Measurements from ENCODE around the gene MCTP2. TPM values are rescaled to one million over a fixed set of nuclear protein-coding genes. Genes with fewer than 3 reads are reported as not detected.

The MCTP2 gene
- total and polyA plus RNA-seq, 9 of the 15 experiments (the other 6 are each of a cell fraction or from before 2014, with no cell fraction given), result 0.07 TPM; not detected in 8

DNA sequence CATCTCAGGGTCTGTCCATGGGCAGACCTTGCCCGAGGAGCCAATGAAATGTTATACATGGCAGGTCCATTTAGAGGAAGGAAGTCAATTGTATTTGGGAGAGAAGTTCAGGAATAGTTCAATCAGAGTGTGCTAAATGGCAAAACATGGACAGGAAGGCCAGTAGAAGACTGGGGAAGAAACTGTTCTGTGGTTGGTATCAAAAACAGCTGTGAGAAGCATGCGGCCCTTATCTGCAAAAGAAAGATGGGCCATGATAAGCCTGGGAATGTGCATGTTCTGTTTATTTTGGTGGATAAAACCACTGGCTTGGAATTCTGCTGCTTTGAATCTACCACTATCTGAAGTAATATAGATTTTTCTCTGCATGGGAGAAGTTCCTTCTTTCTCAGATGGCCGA lies 100.4 kb downstream of the MCTP2 start (continued):
- TF ChIP-seq SAFB (IDR thresholded peaks at IDR 0.05; ENCODE audit: borderline replicate concordance, low read depth, low read length), result no peak

DNA sequence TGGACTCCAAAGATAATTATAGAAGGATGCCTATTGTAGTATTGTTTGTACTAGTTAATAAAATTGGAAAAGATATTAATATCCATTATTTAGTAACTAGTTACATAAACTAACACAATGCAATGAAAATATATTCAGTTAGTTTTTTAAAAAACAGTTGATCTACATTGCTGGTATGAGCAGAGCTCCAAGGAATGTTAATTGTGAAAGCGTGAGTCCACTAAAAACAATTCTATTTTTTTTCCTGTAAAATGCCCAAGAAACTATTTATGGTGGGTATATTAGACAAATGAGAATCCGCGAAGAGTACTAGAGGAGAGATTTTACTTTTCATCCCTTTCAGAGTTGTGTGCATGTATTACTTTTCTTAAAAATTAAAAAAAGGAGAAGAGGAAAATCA lies 104.3 kb downstream of the MCTP2 start:
- in situ Hi-C loops (cut with MboI), result no loop called here
- Histone ChIP-seq H3K9me1 (ENCODE audit: control insufficient read depth, insufficient read depth, low read length) (no peaks in the 10 kb centered on the region), H3K9ac (ENCODE audit: insufficient read depth in 1 of 2, low read depth in 2 of 2, low read length in 2 of 2) (no peak overlapping the region), H3K4me2 (ENCODE audit: insufficient read depth, low read length) (no peak overlapping the region), H2AFZ (ENCODE audit: low read depth, low read length) (no peak overlapping the region), H3K4me3 (no peak overlapping the region), H3K27ac (ENCODE audit: extremely low read depth, low read depth, low read length) (no peak overlapping the region), H3K4me1 (replicated peaks in 1 of 2; ENCODE audit: control insufficient read depth in 2 of 2, insufficient read depth in 2 of 2, low read length in 2 of 2) (no peaks in the 10 kb centered on the region), H3K36me3 (ENCODE audit: control insufficient read depth, insufficient read depth, low read length) (no peaks in the 10 kb centered on the region), H3K27me3 (ENCODE audit: control insufficient read depth in 2 of 2, insufficient read depth in 2 of 2, low read length in 2 of 2) (no peaks in the 10 kb centered on the region), H3K79me2 (ENCODE audit: control insufficient read depth, insufficient read depth, low read length) (no peaks in the 10 kb centered on the region), H3K9me3 (replicated peaks; ENCODE audit: control insufficient read depth, insufficient read depth, low read depth, low read length) (no peaks in the 10 kb centered on the region), H4K20me1 (replicated peaks; ENCODE audit: control insufficient read depth, insufficient read depth, low read length) (no peaks in the 10 kb centered on the region)
- intact Hi-C loops (cut with micrococcal nuclease), result no loop called here
- BruUV-seq (replicated peaks), result no TSS peak
- POLR2A ChIA-PET, result no interaction called here
- no peak for DNase-seq (ENCODE audit: extremely low read depth in 1 of 4, low spot score in 3 of 4)
- WGBS (ENCODE audit: insufficient coverage, low coverage, missing lambda C conversion rate), result 0% methylated on average over 3 of the region's 3 CpGs
- ATAC-seq, result no peak
- CTCF ChIA-PET (ENCODE audit: low intra/inter-chr PET ratio), result no interaction called here
- no peak for FAIRE-seq
- TF ChIP-seq, protein P1, sequence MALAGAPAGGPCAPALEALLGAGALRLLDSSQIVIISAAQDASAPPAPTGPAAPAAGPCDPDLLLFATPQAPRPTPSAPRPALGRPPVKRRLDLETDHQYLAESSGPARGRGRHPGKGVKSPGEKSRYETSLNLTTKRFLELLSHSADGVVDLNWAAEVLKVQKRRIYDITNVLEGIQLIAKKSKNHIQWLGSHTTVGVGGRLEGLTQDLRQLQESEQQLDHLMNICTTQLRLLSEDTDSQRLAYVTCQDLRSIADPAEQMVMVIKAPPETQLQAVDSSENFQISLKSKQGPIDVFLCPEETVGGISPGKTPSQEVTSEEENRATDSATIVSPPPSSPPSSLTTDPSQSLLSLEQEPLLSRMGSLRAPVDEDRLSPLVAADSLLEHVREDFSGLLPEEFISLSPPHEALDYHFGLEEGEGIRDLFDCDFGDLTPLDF (CRISPR knock-in tag; IDR thresholded peaks at IDR 0.05), result no peak
- no peak for TF ChIP-seq NFYB (IDR thresholded peaks at IDR 0.05; ENCODE audit: extremely low read depth, insufficient read length)
- no peak for TF ChIP-seq ZNF121 (CRISPR knock-in tag; conservative IDR thresholded peaks at IDR 0.05)
- no peak for TF ChIP-seq HNRNPUL1 (IDR thresholded peaks at IDR 0.05; ENCODE audit: low read length)
- TF ChIP-seq, protein P2, sequence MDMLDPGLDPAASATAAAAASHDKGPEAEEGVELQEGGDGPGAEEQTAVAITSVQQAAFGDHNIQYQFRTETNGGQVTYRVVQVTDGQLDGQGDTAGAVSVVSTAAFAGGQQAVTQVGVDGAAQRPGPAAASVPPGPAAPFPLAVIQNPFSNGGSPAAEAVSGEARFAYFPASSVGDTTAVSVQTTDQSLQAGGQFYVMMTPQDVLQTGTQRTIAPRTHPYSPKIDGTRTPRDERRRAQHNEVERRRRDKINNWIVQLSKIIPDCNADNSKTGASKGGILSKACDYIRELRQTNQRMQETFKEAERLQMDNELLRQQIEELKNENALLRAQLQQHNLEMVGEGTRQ (CRISPR knock-in tag; IDR thresholded peaks at IDR 0.05), result no peak
- no peak for TF ChIP-seq SMARCC2 (IDR thresholded peaks at IDR 0.05; ENCODE audit: low read depth)
- TF ChIP-seq FOS (IDR thresholded peaks at IDR 0.05; ENCODE audit: extremely low read depth, insufficient read length), result no peak
- no peak for TF ChIP-seq ZNF174 (CRISPR knock-in tag; IDR thresholded peaks at IDR 0.05)
- TF ChIP-seq RHOXF2B (CRISPR knock-in tag; conservative IDR thresholded peaks at IDR 0.05), result no peak
- TF ChIP-seq ZNF561 (CRISPR knock-in tag; conservative IDR thresholded peaks at IDR 0.05), result no peak
- TF ChIP-seq STAG1 (CRISPR knock-in tag; IDR thresholded peaks at IDR 0.05; ENCODE audit: borderline replicate concordance), result no peak
- no peak for TF ChIP-seq ELF1 (tag; IDR thresholded peaks at IDR 0.05)
- TF ChIP-seq, protein P3, sequence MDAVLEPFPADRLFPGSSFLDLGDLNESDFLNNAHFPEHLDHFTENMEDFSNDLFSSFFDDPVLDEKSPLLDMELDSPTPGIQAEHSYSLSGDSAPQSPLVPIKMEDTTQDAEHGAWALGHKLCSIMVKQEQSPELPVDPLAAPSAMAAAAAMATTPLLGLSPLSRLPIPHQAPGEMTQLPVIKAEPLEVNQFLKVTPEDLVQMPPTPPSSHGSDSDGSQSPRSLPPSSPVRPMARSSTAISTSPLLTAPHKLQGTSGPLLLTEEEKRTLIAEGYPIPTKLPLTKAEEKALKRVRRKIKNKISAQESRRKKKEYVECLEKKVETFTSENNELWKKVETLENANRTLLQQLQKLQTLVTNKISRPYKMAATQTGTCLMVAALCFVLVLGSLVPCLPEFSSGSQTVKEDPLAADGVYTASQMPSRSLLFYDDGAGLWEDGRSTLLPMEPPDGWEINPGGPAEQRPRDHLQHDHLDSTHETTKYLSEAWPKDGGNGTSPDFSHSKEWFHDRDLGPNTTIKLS (IDR thresholded peaks at IDR 0.05; ENCODE audit: borderline replicate concordance, low read depth), result no peak
- no peak for TF ChIP-seq SMARCE1 (IDR thresholded peaks at IDR 0.05)
- TF ChIP-seq NCOA2 (IDR thresholded peaks at IDR 0.05; ENCODE audit: partially characterized antibody in 2 of 2), result no peak
- no peak for TF ChIP-seq NFE2L1 (tag; IDR thresholded peaks at IDR 0.05; ENCODE audit: borderline replicate concordance, low read depth)
- no peak for TF ChIP-seq ZNF124 (CRISPR knock-in tag; IDR thresholded peaks at IDR 0.05)

Data from K562 (cell line).